Lower leg skin (tissue), 3 donors: ENCODE measurements around the gene FMNL3.

Source experiments
- CTCF ChIP-seq, 3 donors: fragments of 450-650 bp; IDR thresholded peaks; one replicate each; pipeline ENCODE4 v1.5.1; 2016; ENCODE audit warnings: antibody characterized with exemption in 3 of 3, mild to moderate bottlenecking in 3 of 3, moderate library complexity in 2 of 3
- POLR2A ChIP-seq, 2 donors: fragments of 450-650 bp; IDR thresholded peaks; one replicate each; pipeline ENCODE4 v1.6.1; 2016 to 2017; ENCODE audit warnings: antibody characterized with exemption in 2 of 2, mild to moderate bottlenecking in 1 of 2, moderate library complexity in 1 of 2

- TF ChIP-seq POLR2A (IDR thresholded peaks at IDR 0.05): no peak
- no peak for TF ChIP-seq CTCF (IDR thresholded peaks at IDR 0.05)
Measured at GRCh38 chr12:49646871-49647654, 60.1 kb downstream of the FMNL3 start.
